Measurements from ENCODE around the gene RNF5. TPM values are rescaled to one million over a fixed set of nuclear protein-coding genes. Genes with fewer than 3 reads are reported as not detected.

RNF5 gene
- total and polyA plus RNA-seq, 10 of the 15 experiments (the other 5 are each of a cell fraction or from before 2014, with no cell fraction given), result 31.4 to 114 (median 62.8) TPM

DNA sequence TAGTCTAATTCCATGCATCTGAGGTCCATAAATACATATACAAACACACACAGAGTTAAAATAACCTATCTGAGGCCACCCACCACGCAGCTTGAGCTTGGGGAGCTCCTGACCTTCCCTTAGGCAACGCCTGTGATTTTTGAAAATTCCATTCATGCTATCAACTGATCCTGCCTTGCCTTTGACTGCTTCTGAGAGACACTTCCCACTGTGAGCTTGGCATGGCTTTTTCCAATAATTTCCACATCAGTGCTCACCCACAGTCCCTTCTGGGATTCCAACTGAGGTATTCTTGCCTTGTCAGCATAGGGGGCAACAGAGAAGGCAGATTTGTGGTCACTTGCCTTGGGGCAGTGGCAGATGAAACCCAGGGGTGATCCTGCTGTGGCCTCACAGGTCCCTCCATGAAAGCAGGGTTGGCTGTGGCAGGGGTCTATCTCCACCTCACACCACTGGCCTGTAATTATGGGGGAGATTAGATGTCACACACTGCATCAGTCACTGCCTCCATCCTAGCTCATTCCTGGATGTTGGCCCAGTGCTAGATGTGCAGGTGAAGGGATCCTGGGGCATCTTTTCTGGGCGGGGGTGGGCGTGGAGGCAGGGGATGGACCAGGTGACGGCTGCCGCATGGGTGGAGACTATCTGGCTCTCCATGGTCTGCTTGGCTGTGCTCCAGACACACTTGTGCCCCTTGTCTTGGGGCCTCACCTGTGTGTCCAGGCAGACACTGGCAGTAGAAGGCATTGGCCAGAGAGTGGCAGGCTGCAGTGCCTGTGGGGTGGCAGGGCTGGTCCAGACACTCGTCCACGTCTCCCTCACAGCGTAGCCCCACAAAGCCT lies 25.4 kb downstream of the RNF5 start:
- no peaks in the 10 kb centered on the region for H3K36me3 ChIP-seq (ENCODE audit: control insufficient read depth in 2 of 2, insufficient read depth in 2 of 2, low read length in 1 of 2)
- ChIA-PET POLR2A (no interaction called here), SMC1A (ENCODE audit: uncharacterized antibody, unreplicated experiment) (no interaction called here), CTCF (interaction anchor here (1.4 kb wide), 1 partner anchor 45 kb away, joined by 3 read pairs; no protein-coding TSS in a partner anchor), RAD21 (ENCODE audit: unreplicated experiment) (no interaction called here)
- H3K4me1 ChIP-seq (ENCODE audit: control insufficient read depth, insufficient read depth, low read length), result no peaks in the 10 kb centered on the region
- ATAC-seq, result no peak
- no peak overlapping the region for H3K9ac ChIP-seq (ENCODE audit: control insufficient read depth, insufficient read depth, low read length)
- H3K4me3 ChIP-seq, result no peak overlapping the region
- no peak overlapping the region for H3K4me2 ChIP-seq (ENCODE audit: control insufficient read depth, insufficient read depth)
- no peaks in the 10 kb centered on the region for H3K9me3 ChIP-seq (replicated peaks; ENCODE audit: control insufficient read depth, insufficient read depth, low read length)
- H3K79me2 ChIP-seq (ENCODE audit: control insufficient read depth, insufficient read depth, low read length), result no peaks in the 10 kb centered on the region
- in situ Hi-C loops (cut with MboI) (no loop called here), intact Hi-C loops (cut with micrococcal nuclease; ENCODE audit: unreplicated experiment) (no loop called here)
- H3K27me3 ChIP-seq (replicated peaks in 1 of 2; ENCODE audit: control insufficient read depth in 2 of 2, insufficient read depth in 2 of 2, low read length in 1 of 2), result no peaks in the 10 kb centered on the region
- H4K20me1 ChIP-seq (ENCODE audit: control insufficient read depth, insufficient read depth), result no peaks in the 10 kb centered on the region
- no peak for DNase-seq (ENCODE audit: low read depth, low spot score)
- WGBS (ENCODE audit: insufficient coverage, insufficient replicate concordance, low lambda C conversion rate, missing lambda C conversion rate), result 50% methylated on average over 9 of the region's 9 CpGs
- H3K27ac ChIP-seq (ENCODE audit: control insufficient read depth, insufficient read depth), result no peak overlapping the region
- H2AFZ ChIP-seq (ENCODE audit: control insufficient read depth, low read depth, low read length), result no peak overlapping the region
- FAIRE-seq, result no peak
- BruUV-seq (replicated peaks), result no TSS peak
- TF ChIP-seq, protein P1, sequence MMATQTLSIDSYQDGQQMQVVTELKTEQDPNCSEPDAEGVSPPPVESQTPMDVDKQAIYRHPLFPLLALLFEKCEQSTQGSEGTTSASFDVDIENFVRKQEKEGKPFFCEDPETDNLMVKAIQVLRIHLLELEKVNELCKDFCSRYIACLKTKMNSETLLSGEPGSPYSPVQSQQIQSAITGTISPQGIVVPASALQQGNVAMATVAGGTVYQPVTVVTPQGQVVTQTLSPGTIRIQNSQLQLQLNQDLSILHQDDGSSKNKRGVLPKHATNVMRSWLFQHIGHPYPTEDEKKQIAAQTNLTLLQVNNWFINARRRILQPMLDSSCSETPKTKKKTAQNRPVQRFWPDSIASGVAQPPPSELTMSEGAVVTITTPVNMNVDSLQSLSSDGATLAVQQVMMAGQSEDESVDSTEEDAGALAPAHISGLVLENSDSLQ (IDR thresholded peaks at IDR 0.05), result no peak
- TF ChIP-seq RUNX3 (IDR thresholded peaks at IDR 0.05; ENCODE audit: low read length), result no peak
- TF ChIP-seq, protein P2, sequence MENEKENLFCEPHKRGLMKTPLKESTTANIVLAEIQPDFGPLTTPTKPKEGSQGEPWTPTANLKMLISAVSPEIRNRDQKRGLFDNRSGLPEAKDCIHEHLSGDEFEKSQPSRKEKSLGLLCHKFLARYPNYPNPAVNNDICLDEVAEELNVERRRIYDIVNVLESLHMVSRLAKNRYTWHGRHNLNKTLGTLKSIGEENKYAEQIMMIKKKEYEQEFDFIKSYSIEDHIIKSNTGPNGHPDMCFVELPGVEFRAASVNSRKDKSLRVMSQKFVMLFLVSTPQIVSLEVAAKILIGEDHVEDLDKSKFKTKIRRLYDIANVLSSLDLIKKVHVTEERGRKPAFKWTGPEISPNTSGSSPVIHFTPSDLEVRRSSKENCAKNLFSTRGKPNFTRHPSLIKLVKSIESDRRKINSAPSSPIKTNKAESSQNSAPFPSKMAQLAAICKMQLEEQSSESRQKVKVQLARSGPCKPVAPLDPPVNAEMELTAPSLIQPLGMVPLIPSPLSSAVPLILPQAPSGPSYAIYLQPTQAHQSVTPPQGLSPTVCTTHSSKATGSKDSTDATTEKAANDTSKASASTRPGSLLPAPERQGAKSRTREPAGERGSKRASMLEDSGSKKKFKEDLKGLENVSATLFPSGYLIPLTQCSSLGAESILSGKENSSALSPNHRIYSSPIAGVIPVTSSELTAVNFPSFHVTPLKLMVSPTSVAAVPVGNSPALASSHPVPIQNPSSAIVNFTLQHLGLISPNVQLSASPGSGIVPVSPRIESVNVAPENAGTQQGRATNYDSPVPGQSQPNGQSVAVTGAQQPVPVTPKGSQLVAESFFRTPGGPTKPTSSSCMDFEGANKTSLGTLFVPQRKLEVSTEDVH (IDR thresholded peaks at IDR 0.05; ENCODE audit: low read depth, partially characterized antibody), result no peak
- TF ChIP-seq SREBF2 (IDR thresholded peaks at IDR 0.05; ENCODE audit: low read length), result no peak
- TF ChIP-seq ATF7 (IDR thresholded peaks at IDR 0.05; ENCODE audit: low read depth), result no peak
- no peak for TF ChIP-seq EGR1 (IDR thresholded peaks at IDR 0.05; ENCODE audit: borderline replicate concordance in 1 of 2, low read depth in 2 of 2, low read length in 2 of 2)
- no peak for TF ChIP-seq SMAD1 (IDR thresholded peaks at IDR 0.05; ENCODE audit: low read depth, partially characterized antibody)
- TF ChIP-seq NFIC (IDR thresholded peaks at IDR 0.05; ENCODE audit: low read depth, low read length), result no peak
- no peak for TF ChIP-seq DPF2 (IDR thresholded peaks at IDR 0.05)
- TF ChIP-seq TCF3 (IDR thresholded peaks at IDR 0.05; ENCODE audit: borderline replicate concordance, insufficient read depth, low read depth, low read length), result no peak
- TF ChIP-seq IKZF2 (IDR thresholded peaks at IDR 0.05), result no peak
- no peak for TF ChIP-seq RELA (IDR thresholded peaks at IDR 0.05; ENCODE audit: borderline replicate concordance, partially characterized antibody)
- TF ChIP-seq, protein P3, sequence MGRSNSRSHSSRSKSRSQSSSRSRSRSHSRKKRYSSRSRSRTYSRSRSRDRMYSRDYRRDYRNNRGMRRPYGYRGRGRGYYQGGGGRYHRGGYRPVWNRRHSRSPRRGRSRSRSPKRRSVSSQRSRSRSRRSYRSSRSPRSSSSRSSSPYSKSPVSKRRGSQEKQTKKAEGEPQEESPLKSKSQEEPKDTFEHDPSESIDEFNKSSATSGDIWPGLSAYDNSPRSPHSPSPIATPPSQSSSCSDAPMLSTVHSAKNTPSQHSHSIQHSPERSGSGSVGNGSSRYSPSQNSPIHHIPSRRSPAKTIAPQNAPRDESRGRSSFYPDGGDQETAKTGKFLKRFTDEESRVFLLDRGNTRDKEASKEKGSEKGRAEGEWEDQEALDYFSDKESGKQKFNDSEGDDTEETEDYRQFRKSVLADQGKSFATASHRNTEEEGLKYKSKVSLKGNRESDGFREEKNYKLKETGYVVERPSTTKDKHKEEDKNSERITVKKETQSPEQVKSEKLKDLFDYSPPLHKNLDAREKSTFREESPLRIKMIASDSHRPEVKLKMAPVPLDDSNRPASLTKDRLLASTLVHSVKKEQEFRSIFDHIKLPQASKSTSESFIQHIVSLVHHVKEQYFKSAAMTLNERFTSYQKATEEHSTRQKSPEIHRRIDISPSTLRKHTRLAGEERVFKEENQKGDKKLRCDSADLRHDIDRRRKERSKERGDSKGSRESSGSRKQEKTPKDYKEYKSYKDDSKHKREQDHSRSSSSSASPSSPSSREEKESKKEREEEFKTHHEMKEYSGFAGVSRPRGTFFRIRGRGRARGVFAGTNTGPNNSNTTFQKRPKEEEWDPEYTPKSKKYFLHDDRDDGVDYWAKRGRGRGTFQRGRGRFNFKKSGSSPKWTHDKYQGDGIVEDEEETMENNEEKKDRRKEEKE (IDR thresholded peaks at IDR 0.05), result no peak
- TF ChIP-seq, protein P4, sequence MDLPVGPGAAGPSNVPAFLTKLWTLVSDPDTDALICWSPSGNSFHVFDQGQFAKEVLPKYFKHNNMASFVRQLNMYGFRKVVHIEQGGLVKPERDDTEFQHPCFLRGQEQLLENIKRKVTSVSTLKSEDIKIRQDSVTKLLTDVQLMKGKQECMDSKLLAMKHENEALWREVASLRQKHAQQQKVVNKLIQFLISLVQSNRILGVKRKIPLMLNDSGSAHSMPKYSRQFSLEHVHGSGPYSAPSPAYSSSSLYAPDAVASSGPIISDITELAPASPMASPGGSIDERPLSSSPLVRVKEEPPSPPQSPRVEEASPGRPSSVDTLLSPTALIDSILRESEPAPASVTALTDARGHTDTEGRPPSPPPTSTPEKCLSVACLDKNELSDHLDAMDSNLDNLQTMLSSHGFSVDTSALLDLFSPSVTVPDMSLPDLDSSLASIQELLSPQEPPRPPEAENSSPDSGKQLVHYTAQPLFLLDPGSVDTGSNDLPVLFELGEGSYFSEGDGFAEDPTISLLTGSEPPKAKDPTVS (IDR thresholded peaks at IDR 0.05; ENCODE audit: low read depth, low read length), result no peak

Measured in GM12878 (cell line).